Loucy (cell line): ENCODE data around the gene DNMT1.

Source experiments
- H2AFZ ChIP-seq: fragments of 200-600 bp; sonication (generic); 2 replicates; pipeline ENCODE4 v1.6.0; 2016; ENCODE audit warnings: antibody characterized with exemption, mild to moderate bottlenecking, low read length, moderate library complexity
- H3F3A ChIP-seq: fragments of 200-600 bp; 2 replicates; pipeline ENCODE4 v1.6.0; 2016; ENCODE audit warnings: antibody characterized with exemption, low read depth, mild to moderate bottlenecking
- H3K27me3 ChIP-seq: fragments of 200-600 bp; sonication (generic); 2 replicates; pipeline ENCODE4 v1.6.1; 2014; ENCODE audit warnings: low read length, mild to moderate bottlenecking; ENCODE audit not compliant: insufficient read depth, poor library complexity, severe bottlenecking
- H3K36me3 ChIP-seq: fragments of 200-600 bp; sonication (generic); 2 replicates; pipeline ENCODE4 v1.6.1; 2016; ENCODE audit warnings: low read length; ENCODE audit not compliant: insufficient read depth
- H3K4me1 ChIP-seq: fragments of 200-600 bp; sonication (generic); 2 replicates; pipeline ENCODE4 v1.5.1; 2014; ENCODE audit warnings: low read length, mild to moderate bottlenecking; ENCODE audit not compliant: insufficient read depth, poor library complexity, severe bottlenecking
- H3K4me2 ChIP-seq: fragments of 200-600 bp; sonication (generic); 2 replicates; pipeline ENCODE4 v1.6.0; 2014; ENCODE audit warnings: antibody characterized with exemption, low read length, low read depth, mild to moderate bottlenecking; ENCODE audit not compliant: poor library complexity, severe bottlenecking
- H3K4me3 ChIP-seq: fragments of 200-600 bp; sonication (generic); 2 replicates; pipeline ENCODE4 v1.5.1; 2014; ENCODE audit warnings: low read length, mild to moderate bottlenecking, mixed read lengths; ENCODE audit not compliant: poor library complexity, severe bottlenecking
- H3K79me2 ChIP-seq: fragments of 200-600 bp; sonication (generic); 2 replicates; pipeline ENCODE4 v1.6.1; 2014; ENCODE audit warnings: low read length; ENCODE audit not compliant: insufficient read depth
- H3K9ac ChIP-seq: fragments of 200-600 bp; sonication (generic); 2 replicates; pipeline ENCODE4 v1.6.0; 2014; ENCODE audit warnings: mild to moderate bottlenecking, low read depth, low read length, moderate library complexity; ENCODE audit not compliant: poor library complexity, severe bottlenecking
- H3K9me2 ChIP-seq: fragments of 200-600 bp; sonication (generic); replicated peaks from 2 replicates; pipeline ENCODE4 v1.6.1; 2016; ENCODE audit warnings: low read depth, low read length, mixed read lengths
- H3K9me3 ChIP-seq: fragments of 200-600 bp; sonication (generic); 2 replicates; pipeline ENCODE4 v1.6.1; 2014; ENCODE audit warnings: mild to moderate bottlenecking, antibody characterized with exemption, low read length, low read depth; ENCODE audit not compliant: insufficient read depth
- H4K20me1 ChIP-seq: fragments of 200-600 bp; sonication (generic); 2 replicates; pipeline ENCODE4 v1.6.0; 2014; ENCODE audit warnings: antibody characterized with exemption, low read length, mild to moderate bottlenecking; ENCODE audit not compliant: insufficient read depth, poor library complexity, severe bottlenecking
- EZH2phosphoT487 ChIP-seq: fragments of 200-600 bp; IDR thresholded peaks from 2 replicates; pipeline ENCODE4 v1.6.1; 2018; ENCODE audit warnings: antibody characterized with exemption, mild to moderate bottlenecking, moderate library complexity, borderline replicate concordance
- TF ChIP-seq, protein P1 (sequence below): fragments of 200-600 bp; sonication (generic); conservative IDR thresholded peaks from 2 replicates; pipeline ENCODE4 v1.5.1; 2014; ENCODE audit warnings: mild to moderate bottlenecking, antibody characterized with exemption, low read length

DNMT1 gene

GRCh38 chr19:10233946-10234345, 39.2 kb upstream of the DNMT1 start:
- H3K36me3 ChIP-seq: no peaks in the 10 kb centered on the region
- peaks cover 28% of the 10 kb centered on the region for H3K4me1 ChIP-seq
- no peak overlapping the region for H3K4me3 ChIP-seq
- no peak overlapping the region for H2AFZ ChIP-seq
- H3K4me2 ChIP-seq: no peak overlapping the region
- no peaks in the 10 kb centered on the region for H3K9me2 ChIP-seq
- no peaks in the 10 kb centered on the region; the same call in 1 of the 2 replicates for H3F3A ChIP-seq
- TF ChIP-seq EZH2phosphoT487: no peak
- TF ChIP-seq, protein P1, sequence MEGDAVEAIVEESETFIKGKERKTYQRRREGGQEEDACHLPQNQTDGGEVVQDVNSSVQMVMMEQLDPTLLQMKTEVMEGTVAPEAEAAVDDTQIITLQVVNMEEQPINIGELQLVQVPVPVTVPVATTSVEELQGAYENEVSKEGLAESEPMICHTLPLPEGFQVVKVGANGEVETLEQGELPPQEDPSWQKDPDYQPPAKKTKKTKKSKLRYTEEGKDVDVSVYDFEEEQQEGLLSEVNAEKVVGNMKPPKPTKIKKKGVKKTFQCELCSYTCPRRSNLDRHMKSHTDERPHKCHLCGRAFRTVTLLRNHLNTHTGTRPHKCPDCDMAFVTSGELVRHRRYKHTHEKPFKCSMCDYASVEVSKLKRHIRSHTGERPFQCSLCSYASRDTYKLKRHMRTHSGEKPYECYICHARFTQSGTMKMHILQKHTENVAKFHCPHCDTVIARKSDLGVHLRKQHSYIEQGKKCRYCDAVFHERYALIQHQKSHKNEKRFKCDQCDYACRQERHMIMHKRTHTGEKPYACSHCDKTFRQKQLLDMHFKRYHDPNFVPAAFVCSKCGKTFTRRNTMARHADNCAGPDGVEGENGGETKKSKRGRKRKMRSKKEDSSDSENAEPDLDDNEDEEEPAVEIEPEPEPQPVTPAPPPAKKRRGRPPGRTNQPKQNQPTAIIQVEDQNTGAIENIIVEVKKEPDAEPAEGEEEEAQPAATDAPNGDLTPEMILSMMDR: no peak
- no peak overlapping the region for H3K9ac ChIP-seq
- peaks cover 10% of the 10 kb centered on the region; the same call in 1 of the 2 replicates for H3K79me2 ChIP-seq
- H3K9me3 ChIP-seq: no peaks in the 10 kb centered on the region
- no peaks in the 10 kb centered on the region for H3K27me3 ChIP-seq
- H4K20me1 ChIP-seq: no peaks in the 10 kb centered on the region

- Histone ChIP-seq H3K9me3 (no peaks in the 10 kb centered on the region), H3K9me2 (no peaks in the 10 kb centered on the region), H4K20me1 (no peaks in the 10 kb centered on the region), H2AFZ (peak overlapping the region; percentile 94), H3K4me2 (peak overlapping the region; percentile 82), H3K36me3 (no peaks in the 10 kb centered on the region), H3F3A (no peaks in the 10 kb centered on the region; the same call in 1 of the 2 replicates), H3K4me3 (peak overlapping the region; percentile 78), H3K4me1 (peaks cover 32% of the 10 kb centered on the region), H3K9ac (peak overlapping the region; percentile 76), H3K27me3 (no peaks in the 10 kb centered on the region), H3K79me2 (peaks cover 10% of the 10 kb centered on the region; the same call in 1 of the 2 replicates)
- TF ChIP-seq, protein P1: no peak
- no peak for TF ChIP-seq EZH2phosphoT487
These were observed 37.0 kb upstream of the DNMT1 start for GRCh38 chr19:10231612-10232228.

GRCh38 chr19:10230861-10231611, 36.3 kb upstream of the DNMT1 start, which contains the start of gene S1PR2:
TSS of gene S1PR2 (minus strand) at chr19:10231331. CDS start at chr19:10224905, 6,426 bp downstream.
- no peaks in the 10 kb centered on the region; the same call in 1 of the 2 replicates for H3F3A ChIP-seq
- no peaks in the 10 kb centered on the region for H3K27me3 ChIP-seq
- H3K9ac ChIP-seq: peak within 1 kb of the TSS; percentile 76
- H2AFZ ChIP-seq: peak within 1 kb of the TSS; percentile 94
- H3K79me2 ChIP-seq: peaks cover 10% of the 10 kb centered on the region; the same call in 1 of the 2 replicates
- H3K36me3 ChIP-seq: no peaks in the 10 kb centered on the region
- no peaks in the 10 kb centered on the region for H3K9me2 ChIP-seq
- H3K9me3 ChIP-seq: no peaks in the 10 kb centered on the region
- TF ChIP-seq EZH2phosphoT487: no peak
- TF ChIP-seq, protein P1: no peak
- H3K4me3 ChIP-seq: peak within 1 kb of the TSS; percentile 78
- peaks cover 27% of the 10 kb centered on the region for H3K4me1 ChIP-seq
- no peaks in the 10 kb centered on the region for H4K20me1 ChIP-seq
- H3K4me2 ChIP-seq: peak within 1 kb of the TSS; percentile 82
